MCF 10A (cell line): ENCODE measurements around the gene TBC1D12. TPM values are rescaled to one million over a fixed set of nuclear protein-coding genes. Genes with fewer than 3 reads are reported as not detected.
"Not testable (repeated sequence)": the region's sequence is repeated elsewhere in the genome, so short reads cannot be mapped to it uniquely, and the experiment has no call there.

Source experiments
- BruUV-seq: library from RNA; stranded (reverse); fragments of 400-500 nt; replicated peaks from 2 replicates; lab custom pipeline; 2021; lab: Mats Ljungman, UMichigan
- CTCF ChIA-PET: fragments of 300-600 bp; sonication (Branson Sonifier 250); formaldehyde crosslinking; extraction: SDS; loops from one replicate; lab custom pipeline; 2021; ENCODE audit warnings: antibody characterized with exemption, inconsistent platforms; lab: Yijun Ruan, JAX
- POLR2A ChIA-PET: fragments of 300-600, 350-650 bp; sonication (Branson Sonifier 250); formaldehyde crosslinking; extraction: SDS; loops from one replicate; lab custom pipeline; 2020; ENCODE audit warnings: antibody characterized with exemption, inconsistent platforms; lab: Yijun Ruan, JAX
- DNase-seq: peaks from one replicate; pipeline ENCODE4 v3.0.0-alpha.2; 2018; ENCODE audit not compliant: unreplicated experiment
- H3K27ac Mint-ChIP-seq: one replicate; pipeline ENCODE4 v1.8.0; 2022; ENCODE audit warnings: mild to moderate bottlenecking, low read depth, mixed read lengths; ENCODE audit not compliant: unreplicated experiment
- H3K27me3 Mint-ChIP-seq: one replicate; pipeline ENCODE4 v1.8.0; 2022; ENCODE audit warnings: mixed read lengths; ENCODE audit not compliant: insufficient read depth, unreplicated experiment
- H3K36me3 Mint-ChIP-seq: one replicate; pipeline ENCODE4 v1.8.0; 2022; ENCODE audit warnings: mild to moderate bottlenecking, moderate library complexity, mixed read lengths; ENCODE audit not compliant: insufficient read depth, unreplicated experiment
- H3K4me1 Mint-ChIP-seq: one replicate; pipeline ENCODE4 v1.8.0; 2022; ENCODE audit warnings: mixed read lengths; ENCODE audit not compliant: insufficient read depth, unreplicated experiment
- H3K4me3 Mint-ChIP-seq: one replicate; pipeline ENCODE4 v1.8.0; 2022; ENCODE audit warnings: mild to moderate bottlenecking, moderate library complexity, mixed read lengths; ENCODE audit not compliant: unreplicated experiment
- H3K9me3 Mint-ChIP-seq: one replicate; pipeline ENCODE4 v1.8.0; 2022; ENCODE audit warnings: mixed read lengths; ENCODE audit not compliant: unreplicated experiment
- intact Hi-C: fragments of 100-400 bp; cut with micrococcal nuclease; formaldehyde crosslinking; loops from 2 replicates; pipeline ENCODE4 v1.14.1; 2022
- total RNA-seq: library from RNA; stranded (reverse); gene quantifications from 2 replicates; pipeline ENCODE4 v1.2.3, GENCODE V29; 2022
- TF ChIP-seq, protein P1 (sequence below): fragments of 200-600 bp; IDR thresholded peaks from one replicate; pipeline ENCODE4 v1.8.0; 2022; ENCODE audit warnings: antibody characterized with exemption, mild to moderate bottlenecking; ENCODE audit not compliant: unreplicated experiment

The TBC1D12 gene
- total RNA-seq, 1 experiment from 2014 or later, result 5.4 TPM

DNA sequence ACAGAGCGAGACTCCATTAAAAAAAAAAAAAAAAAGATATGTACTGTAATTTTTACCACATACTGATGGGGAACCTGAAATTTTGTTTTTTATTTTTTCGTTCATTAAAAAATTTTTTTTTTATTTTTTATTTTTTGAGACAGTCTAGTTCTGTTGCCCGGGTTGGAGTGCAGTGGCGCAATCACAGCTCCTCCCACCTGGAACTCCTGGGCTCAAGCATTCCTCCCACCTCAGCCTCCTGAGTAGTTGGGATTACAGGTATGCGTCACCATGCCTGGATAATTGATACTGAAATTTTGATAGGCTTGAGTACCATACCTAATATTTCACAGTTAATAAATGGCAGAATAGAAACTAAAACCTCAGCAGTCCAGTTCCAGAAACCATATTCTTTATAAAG, 122.4 kb downstream of the TBC1D12 start:
- no peaks in the 10 kb centered on the region for H3K27me3 Mint-ChIP-seq

GRCh38 chr10:94531550-94531949, 129.2 kb downstream of the TBC1D12 start:
- BruUV-seq, H3K27me3 Mint-ChIP-seq, H3K4me1 Mint-ChIP-seq, intact Hi-C loops, DNase-seq, H3K9me3 Mint-ChIP-seq, H3K27ac Mint-ChIP-seq, H3K4me3 Mint-ChIP-seq: not testable (repeated sequence)
- ChIA-PET CTCF (interaction anchor here (0.6 kb wide), 1 partner anchor 1521 kb away, joined by 3 read pairs; no protein-coding TSS in a partner anchor), POLR2A (interaction anchor here (1.1 kb wide), 2 partner anchors 8 to 14 kb away, joined by 3 to 6 read pairs; partner anchors contain the start of gene HELLS)
- H3K36me3 Mint-ChIP-seq, result peaks cover 22% of the 10 kb centered on the region

More for the DNA sequence above, 122.4 kb downstream of the TBC1D12 start:
- peaks cover 20% of the 10 kb centered on the region for H3K36me3 Mint-ChIP-seq
- H3K4me3 Mint-ChIP-seq, result no peak overlapping the region
- ChIA-PET CTCF (interaction anchor here (0.5 to 1.0 kb wide), 2 partner anchors 81 to 265 kb away, joined by 4 read pairs; no protein-coding TSS in a partner anchor), POLR2A (no interaction called here)
- intact Hi-C loops, result no loop called here
- no peak overlapping the region for H3K27ac Mint-ChIP-seq
- TF ChIP-seq, protein P1, sequence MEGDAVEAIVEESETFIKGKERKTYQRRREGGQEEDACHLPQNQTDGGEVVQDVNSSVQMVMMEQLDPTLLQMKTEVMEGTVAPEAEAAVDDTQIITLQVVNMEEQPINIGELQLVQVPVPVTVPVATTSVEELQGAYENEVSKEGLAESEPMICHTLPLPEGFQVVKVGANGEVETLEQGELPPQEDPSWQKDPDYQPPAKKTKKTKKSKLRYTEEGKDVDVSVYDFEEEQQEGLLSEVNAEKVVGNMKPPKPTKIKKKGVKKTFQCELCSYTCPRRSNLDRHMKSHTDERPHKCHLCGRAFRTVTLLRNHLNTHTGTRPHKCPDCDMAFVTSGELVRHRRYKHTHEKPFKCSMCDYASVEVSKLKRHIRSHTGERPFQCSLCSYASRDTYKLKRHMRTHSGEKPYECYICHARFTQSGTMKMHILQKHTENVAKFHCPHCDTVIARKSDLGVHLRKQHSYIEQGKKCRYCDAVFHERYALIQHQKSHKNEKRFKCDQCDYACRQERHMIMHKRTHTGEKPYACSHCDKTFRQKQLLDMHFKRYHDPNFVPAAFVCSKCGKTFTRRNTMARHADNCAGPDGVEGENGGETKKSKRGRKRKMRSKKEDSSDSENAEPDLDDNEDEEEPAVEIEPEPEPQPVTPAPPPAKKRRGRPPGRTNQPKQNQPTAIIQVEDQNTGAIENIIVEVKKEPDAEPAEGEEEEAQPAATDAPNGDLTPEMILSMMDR, result no peak
- no peaks in the 10 kb centered on the region for H3K9me3 Mint-ChIP-seq
- BruUV-seq, result no TSS peak
- DNase-seq, result no peak
- no peaks in the 10 kb centered on the region for H3K4me1 Mint-ChIP-seq

GRCh38 chr10:94533027-94533426, 130.7 kb downstream of the TBC1D12 start:
- Mint-ChIP-seq H3K27me3 (no peaks in the 10 kb centered on the region), H3K4me3 (no peak overlapping the region), H3K4me1 (no peaks in the 10 kb centered on the region), H3K27ac (no peak overlapping the region), H3K9me3 (no peaks in the 10 kb centered on the region), H3K36me3 (peaks cover 22% of the 10 kb centered on the region)
- no peak for DNase-seq
- POLR2A ChIA-PET, result interaction anchor here (0.6 to 1.4 kb wide), 2 partner anchors 13 to 128 kb away, joined by 4 to 5 read pairs; partner anchors contain the start of gene HELLS
- CTCF ChIA-PET, result no interaction called here
- TF ChIP-seq, protein P1, result no peak
- intact Hi-C loops, result no loop called here
- BruUV-seq, result no TSS peak

DNA sequence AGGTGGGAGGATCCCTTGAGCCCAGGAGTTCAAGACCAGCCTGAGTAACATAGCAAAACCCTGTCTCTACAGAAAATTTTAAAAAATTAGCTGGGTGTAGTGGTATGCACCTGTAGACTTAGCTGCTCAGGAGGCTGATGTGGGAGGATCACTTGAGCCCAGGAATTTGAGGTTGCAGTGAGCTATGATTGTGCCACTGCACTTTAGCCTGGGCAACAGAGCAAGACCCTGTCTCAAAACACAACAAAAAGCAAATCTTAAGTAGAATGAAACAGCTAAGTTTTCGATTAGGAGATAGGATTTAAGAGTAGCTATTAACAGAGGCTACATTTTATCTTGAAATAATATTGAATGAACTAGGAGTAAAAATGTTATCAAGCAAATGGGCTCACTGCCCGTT, 139.9 kb downstream of the TBC1D12 start:
- ChIA-PET CTCF (interaction anchor here (0.7 kb wide), 1 partner anchor 59 kb away, joined by 3 read pairs; no protein-coding TSS in a partner anchor), POLR2A (interaction anchor here (0.7 kb wide), 1 partner anchor 737 kb away, joined by 3 read pairs; no protein-coding TSS in a partner anchor)
- H3K4me3 Mint-ChIP-seq, H3K27me3 Mint-ChIP-seq, BruUV-seq, H3K27ac Mint-ChIP-seq, DNase-seq, H3K4me1 Mint-ChIP-seq, H3K36me3 Mint-ChIP-seq, H3K9me3 Mint-ChIP-seq, intact Hi-C loops: not testable (repeated sequence)

DNA sequence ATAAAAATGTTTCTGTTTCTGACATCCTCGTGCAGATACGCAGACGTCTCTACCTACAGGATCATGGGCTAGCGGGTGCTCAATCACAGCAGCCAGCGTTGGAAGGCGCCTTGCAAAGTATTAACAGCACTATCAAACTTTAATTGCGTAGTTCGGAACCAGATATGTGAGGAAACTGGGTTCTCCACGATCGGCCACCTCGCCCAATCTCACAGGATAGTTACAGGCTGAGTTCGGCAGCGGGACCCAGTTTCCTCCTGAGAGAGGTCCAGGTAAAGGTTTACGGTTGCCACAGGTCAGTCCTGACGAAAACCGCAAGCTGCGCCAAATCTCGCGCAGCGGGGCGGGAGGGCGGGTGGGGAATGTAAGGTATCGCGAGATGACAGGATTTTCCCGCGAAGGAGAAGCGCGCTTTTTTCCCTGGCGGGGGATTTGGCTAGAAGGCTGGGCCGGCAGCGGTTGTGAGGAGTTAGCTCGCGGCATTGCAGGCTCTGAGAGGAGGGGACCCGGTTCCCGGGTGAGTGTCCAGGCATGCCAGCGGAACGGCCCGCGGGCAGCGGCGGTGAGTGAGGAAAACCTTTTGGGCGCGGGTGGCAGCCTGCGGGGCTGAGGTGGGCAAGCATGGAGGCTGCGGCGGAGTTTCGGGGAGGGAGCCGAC, 143.2 kb downstream of the TBC1D12 start, which contains the start of gene HELLS:
Gene HELLS, plus strand, starts transcription at position 398 of the 658 bp plus-strand sequence. Its CDS starts 134 bp downstream, at position 532.
- H3K27me3 Mint-ChIP-seq, result no peaks in the 10 kb centered on the region
- peak within 1 kb of the TSS; percentile 70 for H3K27ac Mint-ChIP-seq
- H3K4me3 Mint-ChIP-seq, result peak within 1 kb of the TSS; percentile 89
- intact Hi-C loops, result loop anchor here (1.0 kb wide), 1 partner anchor 184 kb away; no protein-coding TSS in a partner anchor
- no TSS peak for BruUV-seq
- CTCF ChIA-PET, result interaction anchor here (0.6 kb wide), 1 partner anchor 1790 kb away, joined by 3 read pairs; no protein-coding TSS in a partner anchor
- POLR2A ChIA-PET, result interaction anchor here (0.6 to 1.9 kb wide), 12 partner anchors 9 to 651 kb away, joined by 3 to 12 read pairs (median 4); no protein-coding TSS in a partner anchor
- peaks cover 13% of the 10 kb centered on the region for H3K36me3 Mint-ChIP-seq
- H3K4me1 Mint-ChIP-seq, result peaks cover 6% of the 10 kb centered on the region
- peak; percentile 92 for DNase-seq
- H3K9me3 Mint-ChIP-seq, result no peaks in the 10 kb centered on the region
- TF ChIP-seq, protein P1, result no peak
